H1 (cell line): ENCODE measurements around the gene ZKSCAN1. TPM values are rescaled to one million over a fixed set of nuclear protein-coding genes. Genes with fewer than 3 reads are reported as not detected.

Source experiments
- CTCF ChIA-PET: fragments of 300-600 bp; sonication (Branson Sonifier 250); formaldehyde crosslinking; loops from one replicate; lab custom pipeline; 2021; ENCODE audit not compliant: partially characterized antibody; lab: Charles Lee
- POLR2A ChIA-PET: fragments of 300-600 bp; sonication (Branson Sonifier 250); formaldehyde crosslinking; loops from one replicate; lab custom pipeline; 2021; ENCODE audit warnings: inconsistent platforms; ENCODE audit not compliant: partially characterized antibody; lab: Charles Lee
- DNase-seq, 2 experiments: peaks; one replicate each; pipeline versions ENCODE4 v3.0.0 to v3.0.0-alpha.2; 2010 to 2022; ENCODE audit warnings: low spot score in 2 of 2, low read depth in 1 of 2, mixed read lengths in 1 of 2
- FAIRE-seq: peaks from 2 replicates; lab custom pipeline; 2011; peaks lifted over from hg19 to GRCh38; lab: Jason Lieb, UNC
- H2AFZ ChIP-seq: 2 replicates; pipeline ENCODE4 v1.8.1; 2012; ENCODE audit warnings: low read length, inconsistent platforms
- H2AK5ac ChIP-seq: 2 replicates; pipeline ENCODE4 v1.6.1; 2013; ENCODE audit warnings: low read depth, low read length
- H2BK120ac ChIP-seq: replicated peaks from 2 replicates; pipeline ENCODE3; 2013; ENCODE audit warnings: low read depth, low read length, inconsistent platforms
- H2BK12ac ChIP-seq: 2 replicates; pipeline ENCODE4 v1.6.1; 2013; ENCODE audit warnings: low read depth, low read length
- H2BK15ac ChIP-seq: 2 replicates; pipeline ENCODE4 v1.6.1; 2013; ENCODE audit warnings: low read length
- H2BK20ac ChIP-seq: 2 replicates; pipeline ENCODE4 v1.6.1; 2013; ENCODE audit warnings: low read length
- H2BK5ac ChIP-seq: 2 replicates; pipeline ENCODE4 v1.6.1; 2013; ENCODE audit warnings: low read depth, low read length
- H3K14ac ChIP-seq: 2 replicates; pipeline ENCODE4 v1.6.1; 2013; ENCODE audit warnings: inconsistent platforms; ENCODE audit not compliant: insufficient read length
- H3K18ac ChIP-seq: 2 replicates; pipeline ENCODE4 v1.6.1; 2013; ENCODE audit warnings: low read length; ENCODE audit errors: extremely low read depth
- H3K23ac ChIP-seq: 2 replicates; pipeline ENCODE4 v1.6.1; 2013; ENCODE audit warnings: inconsistent platforms; ENCODE audit not compliant: insufficient read length
- H3K23me2 ChIP-seq: 2 replicates; pipeline ENCODE4 v1.6.1; 2013; ENCODE audit warnings: low read depth, low read length
- H3K27ac ChIP-seq: 2 replicates; pipeline ENCODE4 v1.6.1; 2011; ENCODE audit warnings: low read depth, low read length, inconsistent platforms
- H3K27me3 ChIP-seq, 4 experiments: replicated peaks in 1 of 4; 1 replicate in 1 of 4; 2 replicates in 3 of 4; pipeline versions ENCODE4 v1.6.1 to v1.8.1; 2011 to 2013; ENCODE audit warnings: low read length in 3 of 4, mild to moderate bottlenecking in 3 of 4, inconsistent platforms in 2 of 4, mixed read lengths in 2 of 4, moderate library complexity in 1 of 4; ENCODE audit not compliant: control insufficient read depth in 3 of 4, insufficient read depth in 3 of 4; ENCODE audit errors: extremely low read depth in 1 of 4
- H3K36me3 ChIP-seq, 4 experiments: 2 replicates each; pipeline versions ENCODE4 v1.6.1 to v1.8.1; 2011 to 2013; ENCODE audit warnings: mild to moderate bottlenecking in 4 of 4, low read length in 3 of 4, moderate library complexity in 2 of 4, control low read depth in 1 of 4, inconsistent platforms in 1 of 4; ENCODE audit not compliant: insufficient read depth in 4 of 4, control insufficient read depth in 2 of 4
- H3K4ac ChIP-seq: replicated peaks from 2 replicates; pipeline ENCODE3; 2013; ENCODE audit warnings: low read length, low read depth, mixed read lengths, inconsistent platforms; ENCODE audit not compliant: insufficient read length
- H3K4me1 ChIP-seq, 4 experiments: replicated peaks in 1 of 4; 1 replicate in 1 of 4; 2 replicates in 3 of 4; pipeline versions ENCODE4 v1.6.1 to v1.8.1; 2011 to 2013; ENCODE audit warnings: low read length in 3 of 4, inconsistent platforms in 2 of 4, mixed read lengths in 1 of 4; ENCODE audit not compliant: insufficient read depth in 4 of 4, control insufficient read depth in 3 of 4
- H3K4me2 ChIP-seq, 2 experiments: 2 replicates each; pipeline versions ENCODE4 v1.6.1 to v1.8.1; 2011 to 2013; ENCODE audit warnings: low read depth in 2 of 2, low read length in 2 of 2, control low read depth in 1 of 2, inconsistent platforms in 1 of 2, mild to moderate bottlenecking in 1 of 2; ENCODE audit not compliant: insufficient read depth in 1 of 2
- H3K4me3 ChIP-seq, 4 experiments: fragments of 200-600, 300-600 bp in 1 of 4; sonication (generic), shearing (Covaris generic), sonication (Bioruptor Twin) in 1 of 4; 2 replicates each; pipeline versions ENCODE4 v1.5.1 to v1.8.1; 2011 to 2016; ENCODE audit warnings: low read length in 4 of 4, low read depth in 3 of 4, control low read depth in 2 of 4, inconsistent platforms in 2 of 4, mild to moderate bottlenecking in 2 of 4, mixed read lengths in 1 of 4, moderate library complexity in 1 of 4; ENCODE audit not compliant: insufficient read depth in 2 of 4; ENCODE audit errors: extremely low read depth in 1 of 4
- H3K56ac ChIP-seq: replicated peaks from 2 replicates; pipeline ENCODE3; 2013; ENCODE audit warnings: low read depth, mild to moderate bottlenecking, mixed read lengths, low read length, inconsistent platforms; ENCODE audit not compliant: insufficient read length
- H3K79me1 ChIP-seq: 2 replicates; pipeline ENCODE4 v1.6.1; 2013; ENCODE audit warnings: low read depth, low read length, control low read depth
- H3K79me2 ChIP-seq, 2 experiments: 2 replicates each; pipeline versions ENCODE4 v1.6.1 to v1.8.1; 2012 to 2013; ENCODE audit warnings: low read length in 2 of 2, mild to moderate bottlenecking in 2 of 2, inconsistent platforms in 1 of 2; ENCODE audit not compliant: insufficient read depth in 2 of 2, control insufficient read depth in 1 of 2
- H3K9ac ChIP-seq, 4 experiments: replicated peaks in 1 of 4; 1 replicate in 1 of 4; 2 replicates in 3 of 4; pipeline versions ENCODE4 v1.6.1 to v1.8.1; 2011 to 2013; ENCODE audit warnings: low read depth in 3 of 4, low read length in 3 of 4, control low read depth in 2 of 4, mild to moderate bottlenecking in 2 of 4, moderate library complexity in 2 of 4, inconsistent platforms in 1 of 4; ENCODE audit errors: extremely low read depth in 1 of 4
- H3K9me3 ChIP-seq, 2 experiments: 2 replicates each; pipeline versions ENCODE4 v1.6.1 to v1.8.1; 2012 to 2013; ENCODE audit warnings: mild to moderate bottlenecking in 2 of 2, moderate library complexity in 2 of 2, control low read depth in 1 of 2, inconsistent platforms in 1 of 2, low read depth in 1 of 2, low read length in 1 of 2, mixed read lengths in 1 of 2; ENCODE audit not compliant: insufficient read depth in 2 of 2
- H4K20me1 ChIP-seq, 2 experiments: replicated peaks in 1 of 2; 2 replicates each; pipeline versions ENCODE3 to v1.8.1; 2011 to 2013; ENCODE audit warnings: inconsistent platforms in 2 of 2, low read length in 2 of 2, mild to moderate bottlenecking in 1 of 2; ENCODE audit not compliant: insufficient read depth in 2 of 2, control insufficient read depth in 1 of 2
- H4K5ac ChIP-seq: 2 replicates; pipeline ENCODE4 v1.6.1; 2013; ENCODE audit warnings: low read length, low read depth, mixed read lengths, inconsistent platforms; ENCODE audit not compliant: insufficient read length
- H4K8ac ChIP-seq: 2 replicates; pipeline ENCODE4 v1.8.0; 2013; ENCODE audit warnings: mild to moderate bottlenecking, moderate library complexity, low read length, inconsistent platforms; ENCODE audit not compliant: insufficient read depth; ENCODE audit errors: extremely low read depth
- H4K91ac ChIP-seq: replicated peaks from 2 replicates; pipeline ENCODE3; 2013; ENCODE audit warnings: low read length, mixed read lengths, inconsistent platforms; ENCODE audit not compliant: insufficient read length
- BACH1 ChIP-seq: IDR thresholded peaks from 2 replicates; pipeline ENCODE4 v1.6.1; 2012; ENCODE audit warnings: low read length, improper control_type of control experiment
- KDM5A ChIP-seq: fragments of 200-600 bp; IDR thresholded peaks from 2 replicates; pipeline ENCODE4 v1.7.1; 2012; ENCODE audit warnings: mild to moderate bottlenecking, low read length, inconsistent platforms, mixed read lengths
- MAFK ChIP-seq: IDR thresholded peaks from 2 replicates; pipeline ENCODE4 v1.6.1; 2012; ENCODE audit warnings: low read depth, mild to moderate bottlenecking, improper control_type of control experiment, low read length
- RNF2 ChIP-seq: fragments of 200-900, 300-1000 bp; sonication (generic); IDR thresholded peaks from 2 replicates; pipeline ENCODE4 v1.7.1; 2016; ENCODE audit warnings: borderline replicate concordance, low read depth, mild to moderate bottlenecking, antibody characterized with exemption, low read length; ENCODE audit not compliant: poor library complexity, severe bottlenecking; ENCODE audit errors: missing control alignments
- WGBS, 2 experiments: shearing (Covaris generic) in 1 of 2; methylation state at CpG; one replicate each; pipeline versions ENCODE4 v1.1.6 to v1.1.7; 2013 to 2015; ENCODE audit warnings: low lambda C conversion rate in 2 of 2, mixed read lengths in 2 of 2, inconsistent platforms in 1 of 2, low coverage in 1 of 2, missing lambda C conversion rate in 1 of 2; ENCODE audit not compliant: insufficient replicate concordance in 2 of 2, insufficient coverage in 1 of 2, insufficient read length in 1 of 2; ENCODE audit errors: extremely low coverage in 1 of 2, missing lambda C conversion rate in 1 of 2; 5-methylcytosine and 5-hydroxymethylcytosine counted together
- polyA plus RNA-seq, 7 experiments: library from polyadenylated mRNA; depleted of rRNA in 3 of 7; stranded (reverse) in 5 of 7; unstranded in 2 of 7; fragments of >200 nt in 5 of 7; fragments of 200-250 nt in 2 of 7; gene quantifications; 1 replicate in 5 of 7; 2 replicates in 1 of 7; 4 replicates in 1 of 7; pipeline versions ENCODE4 v1.2.1 to v1.2.3, GENCODE V29; 2011 to 2013; ENCODE audit warnings: missing spikeins in 2 of 7, mixed read lengths in 2 of 7
- total RNA-seq: library from RNA; stranded (reverse); fragmentation: NEBNext Ultra II Directional; extraction: Animal tissue kit (Norgen Biotek cat#: 25700); gene quantifications from 2 replicates; pipeline ENCODE4 v1.2.1, GENCODE V29; 2021
- TF ChIP-seq, protein P1 (sequence below): IDR thresholded peaks from 2 replicates; pipeline ENCODE4 v1.6.1; 2012; ENCODE audit warnings: inconsistent platforms
- TF ChIP-seq, protein P2 (sequence below): IDR thresholded peaks from 2 replicates; pipeline ENCODE4 v1.6.1; 2011; ENCODE audit warnings: low read depth, mild to moderate bottlenecking, low read length; ENCODE audit not compliant: insufficient read depth

Gene ZKSCAN1
- total and polyA plus RNA-seq, 2 of the 8 experiments (the other 6 are each of a cell fraction or from before 2014, with no cell fraction given) = 8.2 to 40.6 TPM

DNA sequence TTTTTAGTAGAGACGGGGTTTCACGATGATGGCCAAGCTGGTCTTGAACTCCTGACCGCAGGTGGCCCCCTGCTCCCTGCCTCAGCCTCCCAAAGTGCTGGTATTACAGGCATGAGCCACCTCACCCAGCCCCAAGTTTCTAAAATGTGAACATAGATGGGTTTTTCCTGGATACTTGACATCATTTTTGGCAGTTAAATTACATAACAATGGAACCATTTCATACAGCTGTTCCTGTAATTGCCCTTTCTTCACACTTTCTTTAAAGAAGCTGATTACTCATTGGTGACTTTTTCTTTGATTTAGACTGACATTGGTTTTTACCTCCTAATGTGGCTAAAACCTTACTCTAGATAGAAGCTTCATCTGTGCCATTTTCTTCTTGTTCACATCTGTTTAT, 5.9 kb downstream of the ZKSCAN1 start:
- no peak overlapping the region for H3K27ac ChIP-seq
- peaks cover 11 to 40% (median 25%) of the 10 kb centered on the region in 4 experiments for H3K36me3 ChIP-seq
- peaks cover 3% of the 10 kb centered on the region for H3K23me2 ChIP-seq
- H3K4me3 ChIP-seq = no peak overlapping the region
- no peak overlapping the region for H2BK5ac ChIP-seq
- DNase-seq (no peak), FAIRE-seq (no peak)
- H4K8ac ChIP-seq = no peak overlapping the region
- H3K27me3 ChIP-seq = no peaks in the 10 kb centered on the region
- peaks cover 0 to 4% (median 1%) of the 10 kb centered on the region in 4 experiments; a peak in 3 of 7 replicates for H3K4me1 ChIP-seq
- H3K79me1 ChIP-seq = peaks cover 9% of the 10 kb centered on the region
- H4K5ac ChIP-seq = no peak overlapping the region
- CTCF ChIA-PET = interaction anchor here (0.6 to 2.2 kb wide), 8 partner anchors 30 to 111 kb away, joined by 3 to 7 read pairs (median 3); partner anchors contain the start of gene GJC3
- POLR2A ChIA-PET = interaction anchor here (0.5 to 2.3 kb wide), 10 partner anchors 8 to 77 kb away, joined by 3 to 10 read pairs (median 4); no protein-coding TSS in a partner anchor
- H3K4ac ChIP-seq = no peak overlapping the region
- H2AK5ac ChIP-seq = no peak overlapping the region
- no peak overlapping the region for H3K4me2 ChIP-seq
- H2BK20ac ChIP-seq = no peak overlapping the region
- no peak overlapping the region for H3K14ac ChIP-seq
- no peak overlapping the region for H2AFZ ChIP-seq
- H2BK15ac ChIP-seq = no peak overlapping the region
- no peak overlapping the region for H2BK120ac ChIP-seq
- no peak overlapping the region for H3K18ac ChIP-seq
- H3K79me2 ChIP-seq = peaks cover 14 to 55% of the 10 kb centered on the region in 2 experiments
- TF ChIP-seq BACH1 = no peak
- no peak for TF ChIP-seq MAFK
- no peak for TF ChIP-seq KDM5A
- TF ChIP-seq, protein P1, sequence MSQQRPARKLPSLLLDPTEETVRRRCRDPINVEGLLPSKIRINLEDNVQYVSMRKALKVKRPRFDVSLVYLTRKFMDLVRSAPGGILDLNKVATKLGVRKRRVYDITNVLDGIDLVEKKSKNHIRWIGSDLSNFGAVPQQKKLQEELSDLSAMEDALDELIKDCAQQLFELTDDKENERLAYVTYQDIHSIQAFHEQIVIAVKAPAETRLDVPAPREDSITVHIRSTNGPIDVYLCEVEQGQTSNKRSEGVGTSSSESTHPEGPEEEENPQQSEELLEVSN = no peak
- TF ChIP-seq RNF2 = no peak
- TF ChIP-seq, protein P2, sequence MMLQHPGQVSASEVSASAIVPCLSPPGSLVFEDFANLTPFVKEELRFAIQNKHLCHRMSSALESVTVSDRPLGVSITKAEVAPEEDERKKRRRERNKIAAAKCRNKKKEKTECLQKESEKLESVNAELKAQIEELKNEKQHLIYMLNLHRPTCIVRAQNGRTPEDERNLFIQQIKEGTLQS = no peak
- TF ChIP-seq, all 59 proteins: peak for 0
- Histone ChIP-seq H3K56ac (no peak overlapping the region), H3K9me3 (no peaks in the 10 kb centered on the region), H4K20me1 (peaks cover 3 to 8% of the 10 kb centered on the region in 2 experiments), H4K91ac (no peak overlapping the region), H3K23ac (no peak overlapping the region), H3K9ac (no peak overlapping the region), H2BK12ac (no peak overlapping the region)
- 96% methylated on average over 3 of the region's 3 CpGs; no CpG with 5 or more reads in 1 of the 2 experiments for WGBS, 2 experiments
